Tibial nerve (tissue), 4 donors: ENCODE results near the gene EFHD1. TPM values are rescaled to one million over a fixed set of nuclear protein-coding genes. Genes with fewer than 3 reads are reported as not detected.

Experiments used
- DNase-seq, 2 donors: peaks; one replicate each; pipeline ENCODE4 v3.0.0-alpha.2; 2019; ENCODE audit warnings: low spot score in 2 of 2
- H3K27ac ChIP-seq, 4 donors: fragments of 200-600 bp; sonication (generic) in 3 of 4; one replicate each; pipeline ENCODE4 v1.5.1; 2017 to 2019; ENCODE audit warnings: mild to moderate bottlenecking in 1 of 4
- H3K27me3 ChIP-seq, 2 donors: fragments of 200-600 bp; sonication (generic) in 1 of 2; one replicate each; pipeline versions ENCODE4 v1.5.1 to v1.6.0; 2017 to 2019
- H3K36me3 ChIP-seq, 3 donors: fragments of 200-600 bp; sonication (generic); one replicate each; pipeline ENCODE4 v1.5.1; 2018 to 2019
- H3K4me1 ChIP-seq, 4 donors: fragments of 200-600 bp; sonication (generic) in 3 of 4; one replicate each; pipeline ENCODE4 v1.5.1; 2017 to 2019
- H3K4me3 ChIP-seq, 4 donors: fragments of 200-600 bp; sonication (generic) in 3 of 4; one replicate each; pipeline ENCODE4 v1.5.1; 2017 to 2019; ENCODE audit warnings: mild to moderate bottlenecking in 1 of 4, moderate library complexity in 1 of 4
- H3K9me3 ChIP-seq, 4 donors: fragments of 200-600 bp; sonication (generic) in 3 of 4; one replicate each; pipeline ENCODE4 v1.5.1; 2017 to 2019
- CTCF ChIP-seq, 5 experiments: fragments of 200-600 bp in 3 of 5; fragments of 450-650 bp in 2 of 5; sonication (generic) in 3 of 5; IDR thresholded peaks; one replicate each; pipeline ENCODE4 v1.5.1; 2016 to 2019; ENCODE audit warnings: antibody characterized with exemption in 5 of 5, mild to moderate bottlenecking in 3 of 5, moderate library complexity in 2 of 5
- EP300 ChIP-seq, 2 donors: sonication (generic); formaldehyde crosslinking; IDR thresholded peaks; one replicate each; pipeline ENCODE4 v1.6.1; 2017; ENCODE audit warnings: antibody characterized with exemption in 2 of 2, mild to moderate bottlenecking in 1 of 2
- POLR2A ChIP-seq, 2 donors: fragments of 450-650 bp; IDR thresholded peaks; one replicate each; pipeline ENCODE4 v1.6.1; 2017; ENCODE audit warnings: antibody characterized with exemption in 2 of 2, mild to moderate bottlenecking in 2 of 2, moderate library complexity in 2 of 2
- WGBS, 2 donors: methylation state at CpG; one replicate each; pipeline ENCODE4 v1.1.5; 2018; 5-methylcytosine and 5-hydroxymethylcytosine counted together
- total RNA-seq, 4 donors: library from RNA; depleted of rRNA; stranded (reverse); fragments of >200 nt; gene quantifications; one replicate each; pipeline ENCODE4 v1.1.0, GENCODE V29; 2016

Gene EFHD1
- total RNA-seq, 4 donors from 2014 or later: 29.1 to 48.7 (median 42.6) TPM

DNA sequence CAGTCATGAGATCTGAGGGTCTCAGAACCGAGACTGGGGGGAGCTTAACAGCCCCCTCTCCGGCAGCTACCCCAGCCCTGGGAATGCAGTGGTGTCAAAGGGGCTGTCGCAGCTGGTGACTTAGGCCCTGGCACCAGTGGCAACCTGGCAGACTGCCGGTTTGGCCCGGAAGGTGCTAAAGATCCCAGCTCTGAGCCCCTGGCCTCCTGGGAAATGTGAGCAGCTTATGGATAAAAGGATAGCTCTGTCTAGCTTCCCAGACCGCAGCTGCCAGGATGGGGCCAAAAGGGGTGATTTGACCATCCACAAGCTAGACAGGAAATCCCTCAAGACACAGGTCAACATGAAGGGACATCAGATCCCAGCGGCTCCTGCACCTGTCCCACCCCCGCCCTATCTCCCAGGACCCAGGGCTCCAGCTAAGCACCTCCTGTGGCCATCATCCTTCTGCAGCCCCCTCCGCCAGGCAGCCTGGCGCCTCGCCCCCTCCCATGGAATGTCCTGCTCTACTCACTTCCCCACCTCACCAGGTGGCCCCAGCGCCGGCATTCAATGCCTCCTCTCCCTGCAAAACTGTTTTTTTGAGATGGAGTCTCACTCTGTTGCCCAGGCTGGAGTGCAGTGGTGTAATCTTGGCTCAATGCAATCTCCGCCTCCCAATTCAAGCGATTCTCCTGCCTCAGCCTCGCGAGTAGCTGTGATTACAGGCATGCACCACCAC is 33.2 kb upstream of the EFHD1 start:
- TF ChIP-seq EP300 (IDR thresholded peaks at IDR 0.05) (no peak), CTCF (IDR thresholded peaks at IDR 0.05) (no peak), POLR2A (IDR thresholded peaks at IDR 0.05) (no peak)
- 78% methylated on average over 17 of the region's 17 CpGs for WGBS, 2 donors
- Histone ChIP-seq H3K9me3 (no peaks in the 10 kb centered on the region), H3K4me1 (no peaks in the 10 kb centered on the region), H3K27me3 (no peaks in the 10 kb centered on the region), H3K4me3 (no peak overlapping the region), H3K27ac (no peak overlapping the region), H3K36me3 (no peaks in the 10 kb centered on the region)
- no peak for DNase-seq

DNA sequence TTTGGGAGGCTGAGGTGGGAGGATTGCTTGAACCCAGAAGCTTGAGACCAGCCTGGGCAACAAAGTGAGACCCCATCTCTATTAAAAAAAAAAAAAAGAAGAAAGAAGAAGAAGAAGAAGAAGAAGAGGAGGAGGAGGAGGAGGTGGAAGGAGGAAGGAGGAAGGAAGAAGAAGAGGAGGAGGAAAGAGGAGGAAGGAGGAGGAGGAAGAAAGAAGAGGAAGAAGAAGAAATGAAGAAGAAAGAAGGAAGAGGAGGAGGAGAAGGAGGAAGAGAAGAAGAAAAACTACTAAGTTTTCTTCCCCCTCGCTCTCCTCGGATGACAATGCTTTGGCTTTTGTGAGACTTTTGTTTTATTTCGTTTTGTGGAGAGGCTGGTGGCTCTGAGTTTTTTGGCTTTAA is 30.1 kb upstream of the EFHD1 start:
- no peak for TF ChIP-seq CTCF (IDR thresholded peaks at IDR 0.05)
- no peak for TF ChIP-seq EP300 (IDR thresholded peaks at IDR 0.05)
- no peak for TF ChIP-seq POLR2A (IDR thresholded peaks at IDR 0.05)
- no peak for DNase-seq
- no peak overlapping the region for H3K4me3 ChIP-seq
- no peak overlapping the region for H3K27ac ChIP-seq
- WGBS, 2 donors: 75 to 76% methylated on average over 3 of the region's 3 CpGs
- H3K36me3 ChIP-seq: no peaks in the 10 kb centered on the region
- no peaks in the 10 kb centered on the region for H3K27me3 ChIP-seq
- H3K4me1 ChIP-seq: peaks cover 0 to 7% (median 0%) of the 10 kb centered on the region in 4 donors
- H3K9me3 ChIP-seq: no peaks in the 10 kb centered on the region

GRCh38 chr2:232604535-232604934 is 28.9 kb upstream of the EFHD1 start:
- WGBS, 2 donors: 86 to 91% methylated on average over 10 of the region's 10 CpGs

GRCh38 chr2:232607011-232607410 is 26.4 kb upstream of the EFHD1 start:
- Histone ChIP-seq H3K27ac (no peak overlapping the region), H3K4me3 (no peak overlapping the region), H3K27me3 (no peaks in the 10 kb centered on the region), H3K36me3 (no peaks in the 10 kb centered on the region), H3K4me1 (peaks cover 0 to 16% (median 0%) of the 10 kb centered on the region in 4 donors), H3K9me3 (no peaks in the 10 kb centered on the region)
- TF ChIP-seq EP300 (IDR thresholded peaks at IDR 0.05): no peak
- no peak for TF ChIP-seq POLR2A (IDR thresholded peaks at IDR 0.05)
- TF ChIP-seq CTCF (IDR thresholded peaks at IDR 0.05): no peak
- 91 to 93% methylated on average over 17 of the region's 17 CpGs for WGBS, 2 donors
- no peak for DNase-seq

More at GRCh38 chr2:232604535-232604934, 28.9 kb upstream of the EFHD1 start:
- TF ChIP-seq CTCF (IDR thresholded peaks at IDR 0.05) (no peak), EP300 (IDR thresholded peaks at IDR 0.05) (no peak), POLR2A (IDR thresholded peaks at IDR 0.05) (no peak)
- no peak overlapping the region for H3K27ac ChIP-seq
- DNase-seq: no peak
- H3K4me1 ChIP-seq: peaks cover 0 to 7% (median 0%) of the 10 kb centered on the region in 4 donors
- no peaks in the 10 kb centered on the region for H3K27me3 ChIP-seq
- H3K9me3 ChIP-seq: no peaks in the 10 kb centered on the region
- no peak overlapping the region for H3K4me3 ChIP-seq
- H3K36me3 ChIP-seq: no peaks in the 10 kb centered on the region

- TF ChIP-seq POLR2A (IDR thresholded peaks at IDR 0.05): no peak
- no peak for TF ChIP-seq CTCF (IDR thresholded peaks at IDR 0.05)
- TF ChIP-seq EP300 (IDR thresholded peaks at IDR 0.05): no peak
- Histone ChIP-seq H3K4me3 (no peak overlapping the region), H3K9me3 (no peaks in the 10 kb centered on the region), H3K27me3 (no peaks in the 10 kb centered on the region), H3K4me1 (peaks cover 0 to 16% (median 0%) of the 10 kb centered on the region in 4 donors), H3K27ac (no peak overlapping the region), H3K36me3 (no peaks in the 10 kb centered on the region)
- no peak for DNase-seq
- WGBS, 2 donors: 80 to 88% methylated on average over 8 of the region's 8 CpGs
Measured at GRCh38 chr2:232609607-232610006, 23.8 kb upstream of the EFHD1 start.
